MCF 10A (cell line): Measurements from ENCODE around the gene CD79A. TPM values are rescaled to one million over a fixed set of nuclear protein-coding genes. Genes with fewer than 3 reads are reported as not detected.

Source experiments
- BruUV-seq: library from RNA; stranded (reverse); fragments of 400-500 nt; replicated peaks from 2 replicates; lab custom pipeline; 2021; lab: Mats Ljungman, UMichigan
- CTCF ChIA-PET: fragments of 300-600 bp; sonication (Branson Sonifier 250); formaldehyde crosslinking; extraction: SDS; loops from one replicate; lab custom pipeline; 2021; ENCODE audit warnings: antibody characterized with exemption, inconsistent platforms; lab: Yijun Ruan, JAX
- POLR2A ChIA-PET: fragments of 300-600, 350-650 bp; sonication (Branson Sonifier 250); formaldehyde crosslinking; extraction: SDS; loops from one replicate; lab custom pipeline; 2020; ENCODE audit warnings: antibody characterized with exemption, inconsistent platforms; lab: Yijun Ruan, JAX
- DNase-seq: peaks from one replicate; pipeline ENCODE4 v3.0.0-alpha.2; 2018; ENCODE audit not compliant: unreplicated experiment
- H3K27ac Mint-ChIP-seq: one replicate; pipeline ENCODE4 v1.8.0; 2022; ENCODE audit warnings: mild to moderate bottlenecking, low read depth, mixed read lengths; ENCODE audit not compliant: unreplicated experiment
- H3K27me3 Mint-ChIP-seq: one replicate; pipeline ENCODE4 v1.8.0; 2022; ENCODE audit warnings: mixed read lengths; ENCODE audit not compliant: insufficient read depth, unreplicated experiment
- H3K36me3 Mint-ChIP-seq: one replicate; pipeline ENCODE4 v1.8.0; 2022; ENCODE audit warnings: mild to moderate bottlenecking, moderate library complexity, mixed read lengths; ENCODE audit not compliant: insufficient read depth, unreplicated experiment
- H3K4me1 Mint-ChIP-seq: one replicate; pipeline ENCODE4 v1.8.0; 2022; ENCODE audit warnings: mixed read lengths; ENCODE audit not compliant: insufficient read depth, unreplicated experiment
- H3K4me3 Mint-ChIP-seq: one replicate; pipeline ENCODE4 v1.8.0; 2022; ENCODE audit warnings: mild to moderate bottlenecking, moderate library complexity, mixed read lengths; ENCODE audit not compliant: unreplicated experiment
- H3K9me3 Mint-ChIP-seq: one replicate; pipeline ENCODE4 v1.8.0; 2022; ENCODE audit warnings: mixed read lengths; ENCODE audit not compliant: unreplicated experiment
- intact Hi-C: fragments of 100-400 bp; cut with micrococcal nuclease; formaldehyde crosslinking; loops from 2 replicates; pipeline ENCODE4 v1.14.1; 2022
- total RNA-seq: library from RNA; stranded (reverse); gene quantifications from 2 replicates; pipeline ENCODE4 v1.2.3, GENCODE V29; 2022
- TF ChIP-seq, protein P1 (sequence below): fragments of 200-600 bp; IDR thresholded peaks from one replicate; pipeline ENCODE4 v1.8.0; 2022; ENCODE audit warnings: antibody characterized with exemption, mild to moderate bottlenecking; ENCODE audit not compliant: unreplicated experiment

Gene CD79A
- total RNA-seq, 1 experiment from 2014 or later = not detected

DNA sequence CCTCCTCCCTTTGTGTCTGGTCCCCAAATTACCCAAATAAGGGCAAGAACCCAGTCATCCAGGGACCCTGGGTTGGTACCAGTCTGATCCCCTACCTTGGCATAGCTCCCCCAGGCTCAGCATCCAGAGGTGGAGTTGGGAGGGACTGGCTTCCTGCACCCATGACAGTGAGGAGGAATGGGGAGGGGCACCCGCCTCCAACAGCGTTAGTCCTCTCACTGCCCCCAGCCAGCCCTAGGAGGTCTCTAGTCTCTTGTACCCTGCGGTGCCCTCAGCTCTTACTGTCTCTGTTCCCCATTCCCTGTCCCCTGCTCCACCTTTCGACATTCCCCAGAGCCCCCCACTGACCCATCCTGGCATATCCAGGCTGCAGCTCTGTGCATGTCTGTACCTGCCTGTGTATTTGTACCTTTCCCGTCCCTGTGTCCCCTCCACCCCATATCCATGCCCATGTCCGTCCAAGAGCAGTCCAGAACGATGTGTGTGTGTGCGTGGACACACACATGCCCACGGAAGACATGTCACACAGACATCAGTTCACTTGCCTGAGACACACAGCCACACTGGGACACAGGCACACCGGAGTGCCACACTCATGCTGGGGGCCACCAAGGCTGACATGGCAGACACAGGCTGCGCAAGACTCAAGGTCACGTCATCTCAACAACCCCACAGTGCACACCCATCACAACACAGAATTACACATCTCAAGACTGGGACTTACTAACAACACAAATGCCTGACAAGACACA is 33.3 kb downstream of the CD79A start:
- no peak overlapping the region for H3K4me3 Mint-ChIP-seq
- no TSS peak for BruUV-seq
- ChIA-PET CTCF (no interaction called here), POLR2A (interaction anchor here (0.7 kb wide), 1 partner anchor 64 kb away, joined by 3 read pairs; no protein-coding TSS in a partner anchor)
- no peaks in the 10 kb centered on the region for H3K9me3 Mint-ChIP-seq
- peak; percentile 14 for DNase-seq
- no peak overlapping the region for H3K27ac Mint-ChIP-seq
- intact Hi-C loops = no loop called here
- H3K4me1 Mint-ChIP-seq = peaks cover 6% of the 10 kb centered on the region
- TF ChIP-seq, protein P1, sequence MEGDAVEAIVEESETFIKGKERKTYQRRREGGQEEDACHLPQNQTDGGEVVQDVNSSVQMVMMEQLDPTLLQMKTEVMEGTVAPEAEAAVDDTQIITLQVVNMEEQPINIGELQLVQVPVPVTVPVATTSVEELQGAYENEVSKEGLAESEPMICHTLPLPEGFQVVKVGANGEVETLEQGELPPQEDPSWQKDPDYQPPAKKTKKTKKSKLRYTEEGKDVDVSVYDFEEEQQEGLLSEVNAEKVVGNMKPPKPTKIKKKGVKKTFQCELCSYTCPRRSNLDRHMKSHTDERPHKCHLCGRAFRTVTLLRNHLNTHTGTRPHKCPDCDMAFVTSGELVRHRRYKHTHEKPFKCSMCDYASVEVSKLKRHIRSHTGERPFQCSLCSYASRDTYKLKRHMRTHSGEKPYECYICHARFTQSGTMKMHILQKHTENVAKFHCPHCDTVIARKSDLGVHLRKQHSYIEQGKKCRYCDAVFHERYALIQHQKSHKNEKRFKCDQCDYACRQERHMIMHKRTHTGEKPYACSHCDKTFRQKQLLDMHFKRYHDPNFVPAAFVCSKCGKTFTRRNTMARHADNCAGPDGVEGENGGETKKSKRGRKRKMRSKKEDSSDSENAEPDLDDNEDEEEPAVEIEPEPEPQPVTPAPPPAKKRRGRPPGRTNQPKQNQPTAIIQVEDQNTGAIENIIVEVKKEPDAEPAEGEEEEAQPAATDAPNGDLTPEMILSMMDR = no peak
- H3K36me3 Mint-ChIP-seq = peaks cover 26% of the 10 kb centered on the region
- no peaks in the 10 kb centered on the region for H3K27me3 Mint-ChIP-seq

DNA sequence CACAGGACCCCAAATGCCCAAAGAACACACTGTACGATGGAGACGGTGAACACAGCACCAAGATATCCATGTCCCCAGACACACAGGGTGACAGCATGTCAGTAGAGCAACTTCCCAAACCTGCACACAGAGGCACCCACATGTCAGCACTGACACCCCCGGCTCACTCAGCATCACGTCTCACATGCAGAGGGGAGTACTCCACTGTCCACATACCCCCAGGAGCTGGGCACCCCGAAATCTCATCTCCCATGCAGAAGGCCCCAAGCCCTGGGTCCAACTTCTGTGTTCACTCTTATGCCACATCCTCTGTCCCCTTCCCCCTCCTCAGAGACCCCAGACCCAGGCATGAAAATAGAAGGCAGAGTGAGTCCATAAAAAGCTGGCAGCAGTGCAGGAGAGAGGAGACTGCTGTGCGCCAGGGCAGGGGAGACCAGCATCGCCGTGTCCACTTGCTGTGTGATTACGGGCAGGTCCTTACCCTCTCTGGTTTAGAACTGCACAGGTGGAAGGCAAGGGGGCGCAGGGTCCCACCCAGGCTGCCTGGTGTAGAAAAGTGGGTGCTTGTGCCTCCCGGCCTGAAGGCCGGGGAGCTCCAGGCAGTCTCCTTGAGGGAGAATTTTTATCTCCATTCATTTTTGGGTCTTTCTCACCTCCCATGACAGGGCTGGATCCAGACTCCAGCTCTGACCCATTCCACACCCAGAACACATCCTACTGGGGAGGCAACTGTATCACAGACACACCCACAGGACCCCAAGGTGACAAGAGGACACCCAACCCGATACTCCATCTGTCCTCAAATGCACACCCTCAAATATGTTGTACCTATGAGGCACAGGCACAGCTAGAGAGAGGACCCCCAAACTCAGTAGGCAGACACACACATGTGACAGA is 34.2 kb downstream of the CD79A start:
- H3K36me3 Mint-ChIP-seq = peaks cover 18% of the 10 kb centered on the region
- H3K4me1 Mint-ChIP-seq = peaks cover 6% of the 10 kb centered on the region
- ChIA-PET CTCF (interaction anchor here (0.6 kb wide), 1 partner anchor 43 kb away, joined by 4 read pairs; no protein-coding TSS in a partner anchor), POLR2A (interaction anchor here (0.6 to 1.0 kb wide), 4 partner anchors 13 to 63 kb away, joined by 3 read pairs; no protein-coding TSS in a partner anchor)
- TF ChIP-seq, protein P1 = no peak
- no peak overlapping the region for H3K4me3 Mint-ChIP-seq
- intact Hi-C loops = no loop called here
- no peaks in the 10 kb centered on the region for H3K27me3 Mint-ChIP-seq
- DNase-seq = no peak
- no peaks in the 10 kb centered on the region for H3K9me3 Mint-ChIP-seq
- H3K27ac Mint-ChIP-seq = no peak overlapping the region
- BruUV-seq = TSS peak; percentile 24

DNA sequence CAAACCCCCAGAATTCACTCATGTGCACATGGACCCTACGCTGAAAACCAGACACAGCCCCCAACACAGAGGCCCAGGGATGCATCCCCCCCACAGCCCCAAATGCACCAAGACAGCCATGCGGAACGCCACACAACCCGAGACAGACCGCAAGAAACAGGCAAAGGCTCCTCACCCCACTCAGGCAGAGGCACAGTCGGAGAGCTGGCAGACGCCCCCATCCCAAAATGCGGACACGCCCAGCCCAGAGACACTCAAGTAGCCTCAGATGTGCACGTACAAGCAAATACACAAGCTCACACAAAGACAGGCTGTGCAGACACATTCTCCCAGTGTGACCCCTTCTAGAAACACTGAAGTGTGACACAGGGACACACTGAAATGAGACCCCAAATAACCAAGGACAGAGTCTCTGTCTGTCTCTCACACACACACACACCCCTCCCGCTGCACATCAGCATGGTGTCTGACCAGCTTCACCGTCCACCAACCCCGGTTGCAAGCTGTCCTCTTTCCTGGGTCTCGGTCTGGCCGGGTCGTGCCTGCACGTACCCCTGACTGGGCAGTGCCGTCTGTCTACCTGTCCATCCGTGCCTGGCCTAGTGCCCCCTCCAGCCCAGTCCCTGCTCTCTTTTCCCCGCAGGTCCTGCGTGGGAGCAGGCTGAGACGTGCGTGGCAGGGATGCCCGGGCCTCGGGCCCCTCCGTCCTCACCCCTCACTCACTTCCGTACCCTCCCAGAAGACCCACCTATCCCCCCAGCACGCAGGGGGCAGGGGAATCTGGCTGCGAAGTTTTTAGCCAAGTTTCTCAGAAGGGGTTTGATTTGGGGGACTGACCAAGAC is 35.0 kb downstream of the CD79A start:
- POLR2A ChIA-PET = interaction anchor here (0.6 to 1.0 kb wide), 3 partner anchors 14 to 28 kb away, joined by 3 read pairs; no protein-coding TSS in a partner anchor
- Mint-ChIP-seq H3K27me3 (no peaks in the 10 kb centered on the region), H3K27ac (no peak overlapping the region), H3K36me3 (peaks cover 11% of the 10 kb centered on the region), H3K4me1 (peaks cover 6% of the 10 kb centered on the region), H3K4me3 (no peak overlapping the region), H3K9me3 (no peaks in the 10 kb centered on the region)
- TF ChIP-seq, protein P1 = no peak
- intact Hi-C loops = no loop called here
- BruUV-seq = no TSS peak
- DNase-seq = no peak
- CTCF ChIA-PET = interaction anchor here (0.7 kb wide), 2 partner anchors 476 to 1796 kb away, joined by 3 to 4 read pairs; no protein-coding TSS in a partner anchor
